Fibroblast of pulmonary artery (primary cell): ENCODE data around the gene TRA2B.

Experiments
- DNase-seq: peaks from one replicate; pipeline ENCODE4 v3.0.0-alpha.2; 2010; ENCODE audit warnings: low read depth
- H3K4me3 ChIP-seq: replicated peaks from 2 replicates; pipeline ENCODE4 v1.5.1; 2011; ENCODE audit warnings: low read depth, mild to moderate bottlenecking, control low read depth, low read length, moderate library complexity
- TF ChIP-seq, protein P1 (sequence below): IDR thresholded peaks from 2 replicates; pipeline ENCODE4 v1.5.1; 2011; ENCODE audit warnings: mild to moderate bottlenecking, control low read depth, low read length, inconsistent platforms; ENCODE audit errors: missing control alignments

The TRA2B gene

DNA sequence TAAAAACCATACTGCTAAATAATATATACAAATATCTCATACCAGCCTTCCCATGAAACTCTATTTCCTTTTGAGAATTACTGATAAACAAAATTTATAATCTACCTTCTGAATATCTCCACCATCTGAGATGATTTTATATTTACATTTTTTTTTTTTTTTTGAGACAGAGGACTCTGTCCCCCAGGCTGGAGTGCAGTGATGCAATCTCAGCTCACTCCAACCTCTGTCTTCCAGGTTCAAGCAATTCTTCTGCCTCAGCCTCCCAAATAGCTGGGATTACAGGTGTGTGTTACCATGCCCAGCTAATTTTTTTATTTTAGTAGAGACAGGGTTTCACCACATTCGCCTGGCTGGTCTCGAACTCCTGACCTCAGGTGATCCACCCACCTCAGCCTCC is 70.2 kb downstream of the TRA2B start:
- H3K4me3 ChIP-seq = no peak overlapping the region
- TF ChIP-seq, protein P1, sequence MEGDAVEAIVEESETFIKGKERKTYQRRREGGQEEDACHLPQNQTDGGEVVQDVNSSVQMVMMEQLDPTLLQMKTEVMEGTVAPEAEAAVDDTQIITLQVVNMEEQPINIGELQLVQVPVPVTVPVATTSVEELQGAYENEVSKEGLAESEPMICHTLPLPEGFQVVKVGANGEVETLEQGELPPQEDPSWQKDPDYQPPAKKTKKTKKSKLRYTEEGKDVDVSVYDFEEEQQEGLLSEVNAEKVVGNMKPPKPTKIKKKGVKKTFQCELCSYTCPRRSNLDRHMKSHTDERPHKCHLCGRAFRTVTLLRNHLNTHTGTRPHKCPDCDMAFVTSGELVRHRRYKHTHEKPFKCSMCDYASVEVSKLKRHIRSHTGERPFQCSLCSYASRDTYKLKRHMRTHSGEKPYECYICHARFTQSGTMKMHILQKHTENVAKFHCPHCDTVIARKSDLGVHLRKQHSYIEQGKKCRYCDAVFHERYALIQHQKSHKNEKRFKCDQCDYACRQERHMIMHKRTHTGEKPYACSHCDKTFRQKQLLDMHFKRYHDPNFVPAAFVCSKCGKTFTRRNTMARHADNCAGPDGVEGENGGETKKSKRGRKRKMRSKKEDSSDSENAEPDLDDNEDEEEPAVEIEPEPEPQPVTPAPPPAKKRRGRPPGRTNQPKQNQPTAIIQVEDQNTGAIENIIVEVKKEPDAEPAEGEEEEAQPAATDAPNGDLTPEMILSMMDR = no peak
- DNase-seq = no peak

DNA sequence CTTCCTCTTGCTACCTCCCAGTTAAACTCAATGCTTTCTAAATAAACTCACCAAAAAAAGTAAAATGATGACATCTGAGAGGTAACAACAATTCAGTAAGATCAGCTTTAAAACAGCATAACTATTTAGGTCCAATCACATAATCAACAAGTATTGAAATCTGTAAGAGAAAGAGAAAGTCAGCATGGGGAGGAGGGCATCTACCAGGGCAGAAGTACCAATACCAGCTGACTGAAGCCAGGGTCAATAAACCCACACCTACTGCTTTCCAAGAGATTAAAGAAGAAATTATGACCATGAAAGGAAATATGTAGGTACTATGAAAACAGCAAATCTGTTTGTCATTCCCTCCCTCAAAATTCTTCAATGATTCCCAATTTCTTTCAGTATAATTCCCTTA is 70.8 kb downstream of the TRA2B start:
- DNase-seq = no peak
- H3K4me3 ChIP-seq = no peak overlapping the region
- TF ChIP-seq, protein P1 = no peak

DNA sequence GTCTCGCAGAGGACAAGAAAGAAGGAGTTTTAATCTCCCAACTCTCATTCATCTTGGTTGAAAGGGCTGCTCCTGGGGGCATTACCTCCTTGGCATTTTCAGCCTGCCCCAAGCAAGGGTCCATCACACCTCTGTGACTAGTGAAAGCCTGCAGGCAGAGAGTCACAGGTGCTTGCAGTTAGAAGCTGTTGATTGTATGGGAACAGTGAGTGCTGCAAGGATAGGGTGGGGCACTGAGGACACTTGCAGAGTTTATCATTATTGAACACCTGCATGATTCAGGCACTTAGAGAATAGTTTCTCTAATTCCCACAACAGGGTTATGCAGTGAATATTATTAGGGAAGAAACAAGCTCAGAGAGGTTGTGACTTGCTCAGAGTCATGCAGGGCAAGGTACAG is 71.3 kb downstream of the TRA2B start:
- no peak for DNase-seq
- H3K4me3 ChIP-seq = no peak overlapping the region
- TF ChIP-seq, protein P1 = no peak
